GM23248 (cell line): ENCODE measurements around the gene C12orf43. TPM values are rescaled to one million over a fixed set of nuclear protein-coding genes. Genes with fewer than 3 reads are reported as not detected.

Experiments used
- DNase-seq: peaks from one replicate; pipeline ENCODE4 v3.0.0-alpha.2; 2015
- H2AFZ ChIP-seq: fragments of 200-600 bp; sonication (generic); 2 replicates; pipeline ENCODE4 v1.6.1; 2016; ENCODE audit warnings: antibody characterized with exemption
- H3F3A ChIP-seq: fragments of 200-600 bp; sonication (generic); 2 replicates; pipeline ENCODE4 v1.6.1; 2016; ENCODE audit warnings: mild to moderate bottlenecking, antibody characterized with exemption, mixed run types; ENCODE audit not compliant: insufficient read depth
- H3K27ac ChIP-seq: fragments of 200-600 bp; sonication (generic); 2 replicates; pipeline ENCODE4 v1.5.1; 2016; ENCODE audit warnings: mild to moderate bottlenecking
- H3K27me3 ChIP-seq: fragments of 200-600 bp; sonication (generic); replicated peaks from 2 replicates; pipeline ENCODE4 v1.6.1; 2016; ENCODE audit warnings: mild to moderate bottlenecking; ENCODE audit not compliant: insufficient read depth
- H3K36me3 ChIP-seq: fragments of 200-600 bp; sonication (generic); 2 replicates; pipeline ENCODE4 v1.6.1; 2016; ENCODE audit warnings: low read depth, mild to moderate bottlenecking
- H3K4me1 ChIP-seq: fragments of 200-600 bp; sonication (generic); 2 replicates; pipeline ENCODE4 v1.6.1; 2016; ENCODE audit warnings: mild to moderate bottlenecking; ENCODE audit not compliant: insufficient read depth
- H3K4me2 ChIP-seq: fragments of 200-600 bp; sonication (generic); one replicate; pipeline ENCODE4 v1.6.1; 2016; ENCODE audit warnings: mild to moderate bottlenecking; ENCODE audit not compliant: unreplicated experiment
- H3K4me3 ChIP-seq: fragments of 200-600 bp; sonication (generic); 2 replicates; pipeline ENCODE4 v1.5.1; 2016; ENCODE audit warnings: mild to moderate bottlenecking
- H3K79me2 ChIP-seq: fragments of 200-600 bp; sonication (generic); 2 replicates; pipeline ENCODE4 v1.6.1; 2016; ENCODE audit warnings: mild to moderate bottlenecking; ENCODE audit not compliant: insufficient read depth
- H3K9ac ChIP-seq: fragments of 200-600 bp; sonication (generic); 2 replicates; pipeline ENCODE4 v1.6.1; 2016; ENCODE audit warnings: mild to moderate bottlenecking
- H3K9me2 ChIP-seq: fragments of 200-600 bp; sonication (generic); 2 replicates; pipeline ENCODE4 v1.6.1; 2016; ENCODE audit warnings: mixed run types, mild to moderate bottlenecking, moderate library complexity; ENCODE audit not compliant: insufficient read depth
- H3K9me3 ChIP-seq: fragments of 200-600 bp; sonication (generic); one replicate; pipeline ENCODE4 v1.6.1; 2017; ENCODE audit warnings: low read depth
- H4K20me1 ChIP-seq: fragments of 200-600 bp; sonication (generic); 2 replicates; pipeline ENCODE4 v1.6.0; 2016; ENCODE audit not compliant: insufficient read depth
- EZH2 ChIP-seq: fragments of 200-600 bp; sonication (generic); IDR thresholded peaks from 2 replicates; pipeline ENCODE4 v1.6.1; 2018; ENCODE audit warnings: antibody characterized with exemption, mild to moderate bottlenecking; ENCODE audit not compliant: insufficient read depth, poor library complexity, severe bottlenecking
- EZH2phosphoT487 ChIP-seq: fragments of 200-600 bp; sonication (generic); IDR thresholded peaks from 2 replicates; pipeline ENCODE4 v1.6.1; 2018; ENCODE audit warnings: antibody characterized with exemption, moderate library complexity, mild to moderate bottlenecking, low read depth; ENCODE audit not compliant: insufficient read depth
- WGBS, 2 experiments: methylation state at CpG; one replicate each; pipeline ENCODE4 v1.1.6; 2015 to 2017; ENCODE audit warnings: low lambda C conversion rate in 2 of 2, low coverage in 1 of 2; ENCODE audit errors: missing lambda C conversion rate in 2 of 2; 5-methylcytosine and 5-hydroxymethylcytosine counted together
- in situ Hi-C: fragments of 300-500 bp; cut with MboI; formaldehyde crosslinking; loops from 2 replicates; pipeline ENCODE4 v1.15.0; 2020
- polyA plus RNA-seq: library from polyadenylated mRNA; unstranded; fragments of >200 nt; fragmentation: Nextera tagmentation; extraction: Ambion mirVana; gene quantifications from 2 replicates; pipeline ENCODE4 v1.2.1, GENCODE V29; 2016
- total RNA-seq: library from RNA; depleted of rRNA; stranded (reverse); fragments of >200 nt; shearing (Covaris generic); gene quantifications from 2 replicates; pipeline ENCODE4 v1.2.3, GENCODE V29; 2014

Gene C12orf43
- total and polyA plus RNA-seq, 2 experiments from 2014 or later: 12.4 to 16.6 TPM

DNA sequence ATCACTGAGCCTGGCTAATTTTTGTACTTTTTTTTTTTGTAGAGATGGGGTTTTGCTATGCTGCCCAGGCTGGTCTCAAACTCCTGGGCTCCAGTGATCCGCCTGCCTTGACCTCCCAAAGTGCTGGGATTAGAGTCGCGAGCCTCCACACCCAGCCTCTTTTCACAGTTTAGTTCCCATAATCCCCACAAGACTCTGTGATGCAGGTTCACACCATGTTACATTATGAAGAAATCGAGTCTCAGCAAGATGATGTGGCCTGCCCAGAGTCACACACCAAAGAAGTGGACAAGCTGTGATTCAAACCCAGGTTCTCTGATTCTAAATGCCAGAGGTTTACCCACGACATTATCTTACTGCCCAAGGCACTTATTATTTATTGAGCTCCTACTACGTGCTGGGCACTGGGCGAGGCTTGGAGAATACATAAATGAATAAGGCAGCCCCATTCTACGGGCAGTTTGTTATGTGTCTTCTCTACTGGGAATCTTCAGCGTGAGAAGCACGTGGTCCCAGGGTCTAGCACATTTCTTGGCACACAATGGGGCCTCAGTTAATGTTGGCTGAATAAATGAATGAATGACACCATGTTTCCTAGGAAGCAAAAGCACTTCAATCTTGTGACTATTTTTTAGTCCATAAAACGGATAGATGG lies 46.2 kb upstream of the C12orf43 start:
- H3K36me3 ChIP-seq: no peaks in the 10 kb centered on the region
- no peaks in the 10 kb centered on the region for H4K20me1 ChIP-seq
- 0 out of 2 replicates have a peak, but pooled peaks cover 7% of the 10 kb centered on the region for H3K4me1 ChIP-seq
- H3K79me2 ChIP-seq: no peaks in the 10 kb centered on the region
- no peak overlapping the region for H3K9ac ChIP-seq
- no peaks in the 10 kb centered on the region for H3K9me2 ChIP-seq
- no peak overlapping the region for H2AFZ ChIP-seq
- WGBS, 2 experiments: 83 to 85% methylated on average over 11 of the region's 11 CpGs
- no peak for DNase-seq
- H3K4me2 ChIP-seq: no peak overlapping the region
- TF ChIP-seq EZH2phosphoT487 (no peak), EZH2 (no peak)
- no peaks in the 10 kb centered on the region for H3K9me3 ChIP-seq
- no peak overlapping the region for H3K4me3 ChIP-seq
- H3K27ac ChIP-seq: no peak overlapping the region
- H3F3A ChIP-seq: no peaks in the 10 kb centered on the region
- H3K27me3 ChIP-seq: 0 out of 2 replicates have a peak, but pooled peaks cover 8% of the 10 kb centered on the region
- in situ Hi-C loops: no loop called here

DNA sequence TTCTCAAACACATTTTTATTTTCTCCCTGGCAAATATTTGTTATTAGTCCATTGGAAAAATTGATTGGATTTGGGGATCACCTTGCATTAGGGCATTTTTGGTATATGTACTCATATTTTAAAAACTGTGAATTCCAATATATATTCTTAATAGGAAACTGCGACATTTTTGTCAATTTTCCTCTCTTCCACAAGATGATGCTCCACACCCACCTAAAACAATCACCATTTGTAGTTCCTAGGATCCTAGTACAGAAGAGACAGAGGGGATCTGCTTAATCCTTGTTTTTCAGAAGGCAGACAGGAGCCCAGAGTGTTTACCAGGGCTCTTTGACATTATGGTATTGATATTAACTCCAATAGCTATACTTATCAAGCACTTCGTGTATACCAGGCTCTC lies 45.5 kb upstream of the C12orf43 start:
- 0 out of 2 replicates have a peak, but pooled peaks cover 7% of the 10 kb centered on the region for H3K4me1 ChIP-seq
- no peaks in the 10 kb centered on the region for H4K20me1 ChIP-seq
- H3K9me2 ChIP-seq: no peaks in the 10 kb centered on the region
- no peak overlapping the region for H3K27ac ChIP-seq
- no peaks in the 10 kb centered on the region for H3K36me3 ChIP-seq
- WGBS, 2 experiments: 2 to 6% methylated on average over 2 of the region's 2 CpGs
- H2AFZ ChIP-seq: no peak overlapping the region
- H3K4me2 ChIP-seq: no peak overlapping the region
- peak; percentile 32 for DNase-seq
- no peaks in the 10 kb centered on the region for H3F3A ChIP-seq
- TF ChIP-seq EZH2 (no peak), EZH2phosphoT487 (no peak)
- H3K79me2 ChIP-seq: no peaks in the 10 kb centered on the region
- H3K9me3 ChIP-seq: no peaks in the 10 kb centered on the region
- 0 out of 2 replicates have a peak, but pooled peaks cover 11% of the 10 kb centered on the region for H3K27me3 ChIP-seq
- H3K9ac ChIP-seq: no peak overlapping the region
- no peak overlapping the region for H3K4me3 ChIP-seq
- in situ Hi-C loops: no loop called here

DNA sequence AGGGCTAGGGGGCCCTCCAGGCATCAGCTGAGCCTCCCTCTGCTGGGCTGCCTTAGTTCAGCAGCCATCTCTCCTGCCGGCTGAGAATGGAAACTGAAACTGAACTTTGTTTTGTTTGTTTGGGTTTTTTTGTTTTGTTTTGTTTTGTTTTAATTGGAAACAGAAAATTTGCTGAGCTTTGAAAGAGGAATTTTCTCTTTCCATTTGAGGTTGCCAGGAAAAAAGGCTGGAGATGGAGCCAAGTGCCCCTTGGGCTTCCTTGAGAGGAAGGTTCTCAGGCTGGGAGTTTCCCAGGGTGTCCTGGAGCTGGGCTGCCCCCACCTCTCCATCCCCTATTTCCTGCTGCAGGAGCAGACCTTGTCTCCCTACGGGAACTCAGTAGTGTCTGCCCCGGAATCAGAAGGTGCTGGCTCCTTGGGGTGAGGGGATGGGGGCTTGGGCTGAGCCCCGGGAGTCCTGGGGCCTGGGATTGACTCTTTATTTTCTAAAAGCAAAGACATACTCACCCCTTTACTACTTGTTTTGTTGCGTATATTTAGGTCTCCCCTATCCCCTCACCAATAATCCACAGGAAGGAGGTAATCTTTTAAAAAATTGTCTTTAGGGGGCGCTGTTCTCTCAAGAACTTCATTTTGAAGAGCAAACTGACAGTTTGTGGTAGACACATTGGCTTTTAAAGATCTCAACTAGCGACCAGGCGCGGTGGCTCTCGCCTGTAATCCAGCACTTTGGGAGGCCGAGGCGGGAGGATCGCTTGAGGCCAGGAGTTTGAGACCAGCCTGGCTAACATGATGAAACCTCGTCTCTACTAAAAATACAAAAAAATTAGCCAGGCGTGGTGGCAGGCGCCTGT lies 44.1 kb upstream of the C12orf43 start:
- Histone ChIP-seq H3K27me3 (0 out of 2 replicates have a peak, but pooled peaks cover 8% of the 10 kb centered on the region), H3K9ac (peak overlapping the region; percentile 72), H3K27ac (peak overlapping the region; percentile 25; the same call in 1 of the 2 replicates), H3K9me3 (no peaks in the 10 kb centered on the region), H3K36me3 (no peaks in the 10 kb centered on the region), H3K79me2 (no peaks in the 10 kb centered on the region), H3K4me3 (peak overlapping the region; percentile 67), H3K4me1 (0 out of 2 replicates have a peak, but pooled peaks cover 7% of the 10 kb centered on the region), H3F3A (no peaks in the 10 kb centered on the region), H4K20me1 (no peaks in the 10 kb centered on the region), H3K9me2 (no peaks in the 10 kb centered on the region), H2AFZ (peak overlapping the region; percentile 99), H3K4me2 (peak overlapping the region; percentile 77)
- WGBS, 2 experiments: 60% methylated on average over 16 of the region's 16 CpGs
- in situ Hi-C loops: no loop called here
- TF ChIP-seq EZH2 (no peak), EZH2phosphoT487 (no peak)
- peak; percentile 77 for DNase-seq

DNA sequence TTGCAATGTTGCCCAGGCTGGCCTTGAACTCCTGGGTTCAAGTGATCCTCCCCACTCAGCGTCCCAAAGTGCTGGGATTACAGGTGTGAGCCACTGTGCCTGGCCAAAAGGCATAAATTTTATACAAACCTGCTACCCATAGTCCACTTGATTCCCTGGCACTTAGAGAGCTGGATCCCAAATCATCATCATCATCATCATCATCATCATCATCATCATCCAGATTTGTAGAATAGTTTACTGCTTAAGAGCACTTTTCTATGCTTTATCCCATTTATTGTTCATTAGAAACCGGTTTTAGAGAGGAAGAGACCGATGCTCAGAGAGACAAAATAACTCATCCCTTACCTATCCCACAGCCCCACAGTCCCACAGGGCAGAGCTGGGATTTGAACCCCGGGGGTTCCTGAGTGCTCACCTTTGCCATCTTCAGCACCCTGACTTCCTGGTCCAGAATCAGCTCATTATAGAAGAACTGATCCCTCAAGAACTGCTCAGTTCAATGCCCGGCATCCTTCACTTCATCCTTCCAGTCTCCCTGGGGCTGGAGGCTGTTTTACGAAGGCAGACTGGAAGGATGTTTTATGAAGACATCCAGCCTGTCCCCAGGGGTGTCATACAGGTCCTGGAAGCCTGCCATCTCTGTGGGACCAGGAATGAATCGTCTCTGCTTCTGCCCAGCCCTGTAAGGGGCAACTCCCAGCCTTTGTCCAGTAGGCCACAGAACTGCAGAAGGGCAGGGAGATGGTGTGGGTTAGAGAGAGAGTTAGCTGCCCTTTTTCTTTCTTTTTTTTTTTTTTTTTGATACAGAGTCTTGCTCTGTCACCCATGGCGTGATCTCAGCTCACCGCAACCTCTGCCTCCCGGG lies 43.0 kb upstream of the C12orf43 start:
- no peaks in the 10 kb centered on the region for H3K79me2 ChIP-seq
- H3F3A ChIP-seq: no peaks in the 10 kb centered on the region
- 0 out of 2 replicates have a peak, but pooled peaks cover 7% of the 10 kb centered on the region for H3K4me1 ChIP-seq
- DNase-seq: no peak
- no peaks in the 10 kb centered on the region for H3K9me2 ChIP-seq
- no peak overlapping the region for H3K4me3 ChIP-seq
- no peak overlapping the region for H3K27ac ChIP-seq
- H3K36me3 ChIP-seq: no peaks in the 10 kb centered on the region
- TF ChIP-seq EZH2 (no peak), EZH2phosphoT487 (no peak)
- H4K20me1 ChIP-seq: no peaks in the 10 kb centered on the region
- H3K9ac ChIP-seq: no peak overlapping the region; the same call in 1 of the 2 replicates
- peak overlapping the region; percentile 99 for H2AFZ ChIP-seq
- no peak overlapping the region for H3K4me2 ChIP-seq
- in situ Hi-C loops: no loop called here
- 0 out of 2 replicates have a peak, but pooled peaks cover 8% of the 10 kb centered on the region for H3K27me3 ChIP-seq
- WGBS, 2 experiments: 73 to 75% methylated on average over 10 of the region's 10 CpGs
- no peaks in the 10 kb centered on the region for H3K9me3 ChIP-seq
